ENCODE data around the gene COX6A1. TPM values are rescaled to one million over a fixed set of nuclear protein-coding genes. Genes with fewer than 3 reads are reported as not detected.

Gene COX6A1
- total RNA-seq, 1 donor from 2014 or later: 258 TPM

DNA sequence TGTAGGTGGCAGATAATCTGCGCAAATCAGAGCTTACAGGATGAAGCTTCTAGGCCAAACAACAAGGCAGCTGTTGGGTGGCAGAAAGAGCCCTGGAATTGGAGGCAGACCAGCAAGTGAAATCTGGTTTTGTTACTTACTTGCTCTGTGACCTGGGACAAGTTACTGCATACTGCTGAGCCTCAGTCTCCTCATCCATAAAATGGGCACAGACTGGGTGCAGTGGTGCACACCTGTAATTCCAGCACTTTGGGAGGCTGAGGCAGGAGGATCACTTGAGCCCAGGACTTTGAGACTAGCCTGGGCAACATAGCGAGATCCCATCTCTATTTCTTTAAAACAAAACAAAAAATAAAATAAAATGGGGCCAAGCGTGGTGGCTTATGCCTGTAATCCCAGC lies 31.4 kb upstream of the COX6A1 start:
- no peak for ATAC-seq

DNA sequence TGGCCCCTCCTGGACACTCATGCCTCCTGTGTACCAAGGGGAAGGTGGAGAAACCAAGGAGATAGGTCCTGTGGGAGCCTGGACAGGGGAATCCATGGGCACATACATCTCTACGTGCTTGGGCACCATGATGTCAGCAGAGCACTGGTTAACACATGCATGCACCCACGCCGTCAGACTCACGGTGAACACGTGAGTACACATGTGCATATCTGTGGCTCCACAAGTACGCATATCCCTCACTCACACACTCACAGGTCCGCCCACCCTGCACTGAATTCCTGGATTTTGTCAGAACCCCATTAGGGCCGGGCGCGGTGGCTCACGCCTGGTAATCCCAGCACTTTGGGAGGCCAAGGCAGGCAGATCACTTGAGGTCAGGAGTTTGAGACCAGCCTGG lies 29.1 kb upstream of the COX6A1 start:
- Histone ChIP-seq H3K27me3 (no peaks in the 10 kb centered on the region), H3K9me3 (no peaks in the 10 kb centered on the region), H3K36me3 (no peaks in the 10 kb centered on the region), H3K4me1 (no peaks in the 10 kb centered on the region), H3K4me3 (no peak overlapping the region), H3K27ac (no peak overlapping the region)
- TF ChIP-seq, protein P1, sequence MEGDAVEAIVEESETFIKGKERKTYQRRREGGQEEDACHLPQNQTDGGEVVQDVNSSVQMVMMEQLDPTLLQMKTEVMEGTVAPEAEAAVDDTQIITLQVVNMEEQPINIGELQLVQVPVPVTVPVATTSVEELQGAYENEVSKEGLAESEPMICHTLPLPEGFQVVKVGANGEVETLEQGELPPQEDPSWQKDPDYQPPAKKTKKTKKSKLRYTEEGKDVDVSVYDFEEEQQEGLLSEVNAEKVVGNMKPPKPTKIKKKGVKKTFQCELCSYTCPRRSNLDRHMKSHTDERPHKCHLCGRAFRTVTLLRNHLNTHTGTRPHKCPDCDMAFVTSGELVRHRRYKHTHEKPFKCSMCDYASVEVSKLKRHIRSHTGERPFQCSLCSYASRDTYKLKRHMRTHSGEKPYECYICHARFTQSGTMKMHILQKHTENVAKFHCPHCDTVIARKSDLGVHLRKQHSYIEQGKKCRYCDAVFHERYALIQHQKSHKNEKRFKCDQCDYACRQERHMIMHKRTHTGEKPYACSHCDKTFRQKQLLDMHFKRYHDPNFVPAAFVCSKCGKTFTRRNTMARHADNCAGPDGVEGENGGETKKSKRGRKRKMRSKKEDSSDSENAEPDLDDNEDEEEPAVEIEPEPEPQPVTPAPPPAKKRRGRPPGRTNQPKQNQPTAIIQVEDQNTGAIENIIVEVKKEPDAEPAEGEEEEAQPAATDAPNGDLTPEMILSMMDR (IDR thresholded peaks at IDR 0.05): no peak
- ATAC-seq (no peak), DNase-seq (no peak)
- intact Hi-C loops (cut with DNase I): no loop called here

More for the DNA sequence above, 31.4 kb upstream of the COX6A1 start:
- intact Hi-C loops (cut with DNase I): no loop called here
- no peaks in the 10 kb centered on the region for H3K9me3 ChIP-seq
- no peaks in the 10 kb centered on the region for H3K27me3 ChIP-seq
- DNase-seq: no peak
- H3K4me3 ChIP-seq: no peak overlapping the region
- TF ChIP-seq, protein P1 (IDR thresholded peaks at IDR 0.05): no peak
- no peaks in the 10 kb centered on the region for H3K4me1 ChIP-seq
- H3K36me3 ChIP-seq: no peaks in the 10 kb centered on the region
- no peak overlapping the region for H3K27ac ChIP-seq

- Histone ChIP-seq H3K27me3 (no peaks in the 10 kb centered on the region), H3K27ac (no peak overlapping the region), H3K36me3 (no peaks in the 10 kb centered on the region), H3K9me3 (no peaks in the 10 kb centered on the region), H3K4me1 (no peaks in the 10 kb centered on the region), H3K4me3 (no peak overlapping the region)
- ATAC-seq (no peak), DNase-seq (no peak)
- intact Hi-C loops (cut with DNase I): no loop called here
- TF ChIP-seq, protein P1 (IDR thresholded peaks at IDR 0.05): no peak
Observed at GRCh38 chr12:120412421-120412820, 25.5 kb upstream of the COX6A1 start.

DNA sequence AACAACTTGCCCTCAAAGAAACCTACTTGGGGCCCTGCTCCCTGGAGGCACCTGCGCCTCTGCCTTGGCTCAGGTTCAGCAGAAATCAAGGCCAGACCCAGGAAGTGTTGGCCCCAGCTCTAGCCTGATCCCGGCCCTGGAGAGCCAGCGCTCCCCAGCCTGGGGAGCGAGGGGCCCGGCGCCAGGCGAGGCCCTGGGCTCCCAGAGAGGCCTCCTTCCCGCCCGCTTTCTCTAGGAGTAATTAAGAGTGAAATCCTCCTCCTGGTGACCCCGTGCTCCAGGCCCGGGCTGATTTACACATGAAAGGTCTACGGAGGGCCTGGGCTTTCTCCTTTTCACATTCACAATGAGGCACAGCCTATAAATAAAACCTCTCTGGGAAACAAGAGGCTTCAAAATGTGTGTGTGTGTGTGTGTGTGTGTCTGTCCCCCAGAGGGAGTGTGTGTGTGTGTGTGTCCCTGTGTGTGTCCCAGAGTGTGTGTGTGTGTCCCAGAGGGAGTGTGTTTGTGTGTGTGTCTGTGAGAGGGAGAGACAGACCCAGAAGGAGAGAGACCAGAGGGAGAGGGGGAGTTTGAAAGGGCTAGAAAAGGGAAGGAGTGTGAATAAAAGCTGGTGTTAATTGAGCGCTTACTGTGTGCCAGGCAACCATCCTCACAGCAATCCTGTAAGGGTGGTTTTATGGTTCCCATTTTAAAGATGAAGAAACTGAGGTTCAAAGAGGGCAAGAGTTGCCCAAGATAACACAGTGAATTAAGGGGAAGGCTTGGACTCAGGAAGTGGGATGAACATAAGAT lies 23.8 kb upstream of the COX6A1 start:
- Histone ChIP-seq H3K4me3 (no peak overlapping the region), H3K27me3 (no peaks in the 10 kb centered on the region), H3K27ac (no peak overlapping the region), H3K4me1 (no peaks in the 10 kb centered on the region), H3K9me3 (no peaks in the 10 kb centered on the region), H3K36me3 (no peaks in the 10 kb centered on the region)
- ATAC-seq (peak; percentile 59), DNase-seq (no peak)
- TF ChIP-seq, protein P1 (IDR thresholded peaks at IDR 0.05): no peak
- intact Hi-C loops (cut with DNase I): no loop called here

- TF ChIP-seq, protein P1 (IDR thresholded peaks at IDR 0.05): no peak
- H3K4me1 ChIP-seq: no peaks in the 10 kb centered on the region
- no peaks in the 10 kb centered on the region for H3K36me3 ChIP-seq
- intact Hi-C loops (cut with DNase I): no loop called here
- DNase-seq (no peak), ATAC-seq (no peak)
- H3K9me3 ChIP-seq: no peaks in the 10 kb centered on the region
- H3K27me3 ChIP-seq: no peaks in the 10 kb centered on the region
- no peak overlapping the region for H3K27ac ChIP-seq
- no peak overlapping the region for H3K4me3 ChIP-seq
Observed at GRCh38 chr12:120416490-120417216, 21.3 kb upstream of the COX6A1 start.

Data from upper lobe of right lung (tissue), 1 donor.